ENCODE data around the gene DNAH12. TPM values are rescaled to one million over a fixed set of nuclear protein-coding genes. Genes with fewer than 3 reads are reported as not detected.

Gene DNAH12
- total and polyA plus RNA-seq, 9 of the 15 experiments (the other 6 are each of a cell fraction or from before 2014, with no cell fraction given), result 0.01 to 0.04 (median 0.01) TPM; not detected in 5

DNA sequence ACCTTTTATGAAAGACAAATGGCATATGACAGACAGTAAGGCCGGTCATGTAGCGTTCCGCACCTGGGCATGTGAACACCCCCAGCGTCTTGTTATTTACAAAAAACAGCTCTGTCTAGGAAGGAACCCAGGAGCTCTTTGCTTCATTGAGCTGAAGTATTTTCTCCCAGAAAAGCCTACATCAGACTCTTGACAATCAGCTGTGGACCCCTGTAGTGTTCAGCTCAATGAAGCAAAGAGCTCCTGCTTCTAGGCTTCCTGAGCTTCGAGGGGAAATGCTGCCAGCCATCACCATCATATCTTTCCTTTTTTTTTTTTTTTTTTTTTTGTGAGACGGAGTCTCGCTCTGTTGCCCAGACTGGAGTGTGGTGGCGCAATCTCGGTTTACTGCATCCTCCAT is 255.7 kb downstream of the DNAH12 start (continued):
- TF ChIP-seq, protein P1, sequence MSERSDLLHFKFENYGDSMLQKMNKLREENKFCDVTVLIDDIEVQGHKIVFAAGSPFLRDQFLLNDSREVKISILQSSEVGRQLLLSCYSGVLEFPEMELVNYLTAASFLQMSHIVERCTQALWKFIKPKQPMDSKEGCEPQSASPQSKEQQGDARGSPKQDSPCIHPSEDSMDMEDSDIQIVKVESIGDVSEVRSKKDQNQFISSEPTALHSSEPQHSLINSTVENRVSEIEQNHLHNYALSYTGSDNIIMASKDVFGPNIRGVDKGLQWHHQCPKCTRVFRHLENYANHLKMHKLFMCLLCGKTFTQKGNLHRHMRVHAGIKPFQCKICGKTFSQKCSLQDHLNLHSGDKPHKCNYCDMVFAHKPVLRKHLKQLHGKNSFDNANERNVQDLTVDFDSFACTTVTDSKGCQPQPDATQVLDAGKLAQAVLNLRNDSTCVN (CRISPR knock-in tag; IDR thresholded peaks at IDR 0.05), result no peak
- TF ChIP-seq ZNF134 (CRISPR knock-in tag; conservative IDR thresholded peaks at IDR 0.05) (no peak), ZNF224 (CRISPR knock-in tag; IDR thresholded peaks at IDR 0.05) (no peak), SIN3A (IDR thresholded peaks at IDR 0.05; ENCODE audit: borderline replicate concordance in 2 of 2, control insufficient read depth in 1 of 2, low read depth in 2 of 2, low read length in 2 of 2) (no peak), TSC22D4 (tag; IDR thresholded peaks at IDR 0.05) (no peak)
- TF ChIP-seq, protein P2, sequence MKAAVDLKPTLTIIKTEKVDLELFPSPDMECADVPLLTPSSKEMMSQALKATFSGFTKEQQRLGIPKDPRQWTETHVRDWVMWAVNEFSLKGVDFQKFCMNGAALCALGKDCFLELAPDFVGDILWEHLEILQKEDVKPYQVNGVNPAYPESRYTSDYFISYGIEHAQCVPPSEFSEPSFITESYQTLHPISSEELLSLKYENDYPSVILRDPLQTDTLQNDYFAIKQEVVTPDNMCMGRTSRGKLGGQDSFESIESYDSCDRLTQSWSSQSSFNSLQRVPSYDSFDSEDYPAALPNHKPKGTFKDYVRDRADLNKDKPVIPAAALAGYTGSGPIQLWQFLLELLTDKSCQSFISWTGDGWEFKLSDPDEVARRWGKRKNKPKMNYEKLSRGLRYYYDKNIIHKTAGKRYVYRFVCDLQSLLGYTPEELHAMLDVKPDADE (conservative IDR thresholded peaks at IDR 0.05; ENCODE audit: control insufficient read depth, low read depth, low read length), result no peak
- TF ChIP-seq, protein P3, sequence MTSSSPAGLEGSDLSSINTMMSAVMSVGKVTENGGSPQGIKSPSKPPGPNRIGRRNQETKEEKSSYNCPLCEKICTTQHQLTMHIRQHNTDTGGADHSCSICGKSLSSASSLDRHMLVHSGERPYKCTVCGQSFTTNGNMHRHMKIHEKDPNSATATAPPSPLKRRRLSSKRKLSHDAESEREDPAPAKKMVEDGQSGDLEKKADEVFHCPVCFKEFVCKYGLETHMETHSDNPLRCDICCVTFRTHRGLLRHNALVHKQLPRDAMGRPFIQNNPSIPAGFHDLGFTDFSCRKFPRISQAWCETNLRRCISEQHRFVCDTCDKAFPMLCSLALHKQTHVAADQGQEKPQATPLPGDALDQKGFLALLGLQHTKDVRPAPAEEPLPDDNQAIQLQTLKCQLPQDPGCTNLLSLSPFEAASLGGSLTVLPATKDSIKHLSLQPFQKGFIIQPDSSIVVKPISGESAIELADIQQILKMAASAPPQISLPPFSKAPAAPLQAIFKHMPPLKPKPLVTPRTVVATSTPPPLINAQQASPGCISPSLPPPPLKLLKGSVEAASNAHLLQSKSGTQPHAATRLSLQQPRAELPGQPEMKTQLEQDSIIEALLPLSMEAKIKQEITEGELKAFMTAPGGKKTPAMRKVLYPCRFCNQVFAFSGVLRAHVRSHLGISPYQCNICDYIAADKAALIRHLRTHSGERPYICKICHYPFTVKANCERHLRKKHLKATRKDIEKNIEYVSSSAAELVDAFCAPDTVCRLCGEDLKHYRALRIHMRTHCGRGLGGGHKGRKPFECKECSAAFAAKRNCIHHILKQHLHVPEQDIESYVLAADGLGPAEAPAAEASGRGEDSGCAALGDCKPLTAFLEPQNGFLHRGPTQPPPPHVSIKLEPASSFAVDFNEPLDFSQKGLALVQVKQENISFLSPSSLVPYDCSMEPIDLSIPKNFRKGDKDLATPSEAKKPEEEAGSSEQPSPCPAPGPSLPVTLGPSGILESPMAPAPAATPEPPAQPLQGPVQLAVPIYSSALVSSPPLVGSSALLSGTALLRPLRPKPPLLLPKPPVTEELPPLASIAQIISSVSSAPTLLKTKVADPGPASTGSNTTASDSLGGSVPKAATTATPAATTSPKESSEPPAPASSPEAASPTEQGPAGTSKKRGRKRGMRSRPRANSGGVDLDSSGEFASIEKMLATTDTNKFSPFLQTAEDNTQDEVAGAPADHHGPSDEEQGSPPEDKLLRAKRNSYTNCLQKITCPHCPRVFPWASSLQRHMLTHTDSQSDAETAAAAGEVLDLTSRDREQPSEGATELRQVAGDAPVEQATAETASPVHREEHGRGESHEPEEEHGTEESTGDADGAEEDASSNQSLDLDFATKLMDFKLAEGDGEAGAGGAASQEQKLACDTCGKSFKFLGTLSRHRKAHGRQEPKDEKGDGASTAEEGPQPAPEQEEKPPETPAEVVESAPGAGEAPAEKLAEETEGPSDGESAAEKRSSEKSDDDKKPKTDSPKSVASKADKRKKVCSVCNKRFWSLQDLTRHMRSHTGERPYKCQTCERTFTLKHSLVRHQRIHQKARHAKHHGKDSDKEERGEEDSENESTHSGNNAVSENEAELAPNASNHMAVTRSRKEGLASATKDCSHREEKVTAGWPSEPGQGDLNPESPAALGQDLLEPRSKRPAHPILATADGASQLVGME (CRISPR knock-in tag; IDR thresholded peaks at IDR 0.05), result no peak
